ENCODE measurements around the gene OR6V1.
"Not testable (repeated sequence)": the region's sequence is repeated elsewhere in the genome, so short reads cannot be mapped to it uniquely, and the experiment has no call there.

The OR6V1 gene

DNA sequence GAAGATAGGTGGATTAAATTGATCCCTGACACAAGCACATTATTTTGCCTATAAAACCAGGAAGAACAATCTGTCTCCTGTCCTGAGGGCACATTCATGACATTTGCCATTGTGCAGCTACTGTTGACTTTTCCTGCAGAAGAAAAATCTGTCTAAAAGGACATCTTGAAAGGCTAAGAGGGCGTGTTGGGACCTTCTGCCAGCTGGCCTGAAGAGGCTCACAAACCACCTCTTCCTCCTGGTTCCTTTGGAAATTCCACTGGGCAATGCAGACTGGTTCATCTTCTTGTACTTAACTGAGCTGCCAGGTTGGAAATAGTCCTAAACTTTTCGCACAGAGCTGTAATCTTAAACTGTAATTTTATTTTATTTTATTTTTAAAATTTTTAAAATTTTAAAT lies 44.0 kb downstream of the OR6V1 start:
- no peak for DNase-seq (ENCODE audit: extremely low spot score)
- no peak for TF ChIP-seq PKNOX1 (IDR thresholded peaks at IDR 0.05)
- no peak for TF ChIP-seq FOXK2 (IDR thresholded peaks at IDR 0.05)
- no peak for TF ChIP-seq FOXA1 (IDR thresholded peaks at IDR 0.05)
- TF ChIP-seq ELF4 (IDR thresholded peaks at IDR 0.05): no peak
- no peak for TF ChIP-seq ARNT (IDR thresholded peaks at IDR 0.05)
- TF ChIP-seq SUZ12 (IDR thresholded peaks at IDR 0.05): no peak
- no peak for TF ChIP-seq L3MBTL2 (conservative IDR thresholded peaks at IDR 0.05)
- no peak for TF ChIP-seq ZNF384 (IDR thresholded peaks at IDR 0.05)
- no peak for TF ChIP-seq CTBP1 (IDR thresholded peaks at IDR 0.05; ENCODE audit: borderline replicate concordance)
- TF ChIP-seq FOXM1 (IDR thresholded peaks at IDR 0.05; ENCODE audit: borderline replicate concordance): no peak
- no peak for TF ChIP-seq HDGF (IDR thresholded peaks at IDR 0.05; ENCODE audit: borderline replicate concordance)
- TF ChIP-seq BHLHE40 (IDR thresholded peaks at IDR 0.05; ENCODE audit: borderline replicate concordance): no peak
- TF ChIP-seq LEF1 (IDR thresholded peaks at IDR 0.05; ENCODE audit: borderline replicate concordance): no peak
- TF ChIP-seq SP1 (IDR thresholded peaks at IDR 0.05): no peak
- TF ChIP-seq TARDBP (IDR thresholded peaks at IDR 0.05): no peak
- POLR2A ChIA-PET: no interaction called here
- CTCF ChIA-PET: no interaction called here

GRCh38 chr7:143099579-143099978 lies 47.4 kb downstream of the OR6V1 start:
- CTCF ChIA-PET; POLR2A ChIA-PET; DNase-seq (ENCODE audit: extremely low spot score): not testable (repeated sequence)

Measured in HEK293T (cell line).